Lower leg skin (tissue), 4 donors: ENCODE measurements around the gene ATOH1. TPM values are rescaled to one million over a fixed set of nuclear protein-coding genes. Genes with fewer than 3 reads are reported as not detected.

Experiments
- DNase-seq, 2 donors: peaks; one replicate each; pipeline ENCODE4 v3.0.0-alpha.2; 2019; ENCODE audit warnings: low spot score in 2 of 2
- H3K4me3 ChIP-seq: fragments of 200-600 bp; sonication (generic); 2 replicates; pipeline ENCODE4 v1.5.1; 2017; ENCODE audit warnings: mild to moderate bottlenecking, low read depth; ENCODE audit not compliant: poor library complexity, severe bottlenecking
- CTCF ChIP-seq, 3 donors: fragments of 450-650 bp; IDR thresholded peaks; one replicate each; pipeline ENCODE4 v1.5.1; 2016; ENCODE audit warnings: antibody characterized with exemption in 3 of 3, mild to moderate bottlenecking in 3 of 3, moderate library complexity in 2 of 3
- POLR2A ChIP-seq, 2 donors: fragments of 450-650 bp; IDR thresholded peaks; one replicate each; pipeline ENCODE4 v1.6.1; 2016 to 2017; ENCODE audit warnings: antibody characterized with exemption in 2 of 2, mild to moderate bottlenecking in 1 of 2, moderate library complexity in 1 of 2
- WGBS, 2 donors: methylation state at CpG; one replicate each; pipeline ENCODE4 v1.1.5; 2018; 5-methylcytosine and 5-hydroxymethylcytosine counted together
- intact Hi-C: fragments of 100-400 bp; cut with DNase I; formaldehyde crosslinking; loops from one replicate; pipeline ENCODE4 v1.15.0; 2023; ENCODE audit warnings: low total_unique reads
- total RNA-seq, 4 donors: library from RNA; depleted of rRNA; stranded (reverse); fragments of >200 nt; gene quantifications; one replicate each; pipeline ENCODE4 v1.1.0, GENCODE V29; 2016

The ATOH1 gene
- total RNA-seq, 4 donors from 2014 or later: not detected

GRCh38 chr4:93867416-93868001 lies 39.0 kb downstream of the ATOH1 start:
- H3K4me3 ChIP-seq: no peak overlapping the region
- DNase-seq: no peak
- 62 to 74% methylated on average over 7 of the region's 7 CpGs for WGBS, 2 donors
- TF ChIP-seq POLR2A (IDR thresholded peaks at IDR 0.05) (no peak), CTCF (IDR thresholded peaks at IDR 0.05) (no peak)
- intact Hi-C loops: no loop called here

GRCh38 chr4:93870876-93871458 lies 42.4 kb downstream of the ATOH1 start:
- intact Hi-C loops: no loop called here
- no peak overlapping the region for H3K4me3 ChIP-seq
- WGBS, 2 donors: 62 to 78% methylated on average over 6 of the region's 6 CpGs
- TF ChIP-seq POLR2A (IDR thresholded peaks at IDR 0.05) (no peak), CTCF (IDR thresholded peaks at IDR 0.05) (no peak)
- no peak for DNase-seq

- no peak for TF ChIP-seq CTCF (IDR thresholded peaks at IDR 0.05)
- TF ChIP-seq POLR2A (IDR thresholded peaks at IDR 0.05): no peak
- no peak overlapping the region for H3K4me3 ChIP-seq
- intact Hi-C loops: no loop called here
- 65 to 70% methylated on average over 1 of the region's 1 CpG for WGBS, 2 donors
- DNase-seq: no peak
These were observed 48.2 kb downstream of the ATOH1 start for GRCh38 chr4:93876754-93877153.

- no peak overlapping the region for H3K4me3 ChIP-seq
- intact Hi-C loops: no loop called here
These were observed 50.0 kb downstream of the ATOH1 start for GRCh38 chr4:93878566-93878965.

GRCh38 chr4:93879919-93880318 lies 51.4 kb downstream of the ATOH1 start:
- no peak for DNase-seq
- intact Hi-C loops: no loop called here

More at GRCh38 chr4:93878566-93878965, 50.0 kb downstream of the ATOH1 start:
- TF ChIP-seq POLR2A (IDR thresholded peaks at IDR 0.05): no peak
- TF ChIP-seq CTCF (IDR thresholded peaks at IDR 0.05): no peak
- WGBS, 2 donors: 66 to 78% methylated on average over 1 of the region's 1 CpG
- DNase-seq: no peak

More at GRCh38 chr4:93879919-93880318, 51.4 kb downstream of the ATOH1 start:
- no peak overlapping the region for H3K4me3 ChIP-seq
- TF ChIP-seq CTCF (IDR thresholded peaks at IDR 0.05) (no peak), POLR2A (IDR thresholded peaks at IDR 0.05) (no peak)
- WGBS, 2 donors: 82 to 84% methylated on average over 4 of the region's 4 CpGs
